Esophagus squamous epithelium (tissue), 4 donors: ENCODE results near the gene TLE5.

Experiments used
- CTCF ChIP-seq, 6 experiments: fragments of 450-650 bp in 4 of 6; fragments of 200-600 bp in 2 of 6; sonication (generic) in 2 of 6; IDR thresholded peaks; one replicate each; pipeline ENCODE4 v1.5.1; 2016 to 2019; ENCODE audit warnings: antibody characterized with exemption in 6 of 6, mild to moderate bottlenecking in 4 of 6, moderate library complexity in 4 of 6
- POLR2A ChIP-seq, 4 donors: fragments of 450-650 bp; IDR thresholded peaks; one replicate each; pipeline ENCODE4 v1.6.1; 2017; ENCODE audit warnings: antibody characterized with exemption in 4 of 4, mild to moderate bottlenecking in 4 of 4, moderate library complexity in 3 of 4

DNA sequence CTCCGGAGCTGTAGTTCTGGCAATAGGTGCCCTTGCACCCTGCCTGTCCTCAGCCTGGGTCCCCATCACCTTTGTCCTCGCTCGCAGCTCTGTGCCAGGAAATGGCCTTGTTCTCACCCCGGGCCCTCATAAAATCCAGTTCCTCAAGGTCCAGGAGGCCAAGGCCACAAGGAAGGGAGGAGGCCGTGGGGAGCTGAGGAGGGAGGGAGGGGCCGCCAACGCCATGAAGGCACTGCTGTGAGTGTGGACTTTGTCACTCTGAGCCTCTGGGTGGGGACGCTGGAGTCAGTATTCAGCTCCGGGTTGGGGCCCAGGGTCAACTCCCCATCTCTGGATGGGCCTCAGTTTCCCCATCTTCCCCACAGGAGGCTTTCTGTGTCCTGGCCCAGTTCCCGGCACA, 22.6 kb upstream of the TLE5 start:
- no peak for TF ChIP-seq CTCF (IDR thresholded peaks at IDR 0.05)
- no peak for TF ChIP-seq POLR2A (IDR thresholded peaks at IDR 0.05)
